ENCODE data around the gene AKAP13.

The AKAP13 gene

GRCh38 chr15:85651548-85651947 lies 271.1 kb downstream of the AKAP13 start:
- Histone ChIP-seq H3K27ac (replicated peaks; ENCODE audit: low read length) (no peak overlapping the region), H3K23ac (ENCODE audit: low read depth, low read length, poor library complexity) (no peak overlapping the region), H4K91ac (ENCODE audit: low read depth, low read length, poor library complexity) (no peak overlapping the region), H3K4me1 (ENCODE audit: control insufficient read depth in 2 of 2, insufficient read depth in 1 of 2, low read depth in 1 of 2, low read length in 2 of 2) (peaks cover 3 to 9% of the 10 kb centered on the region in 2 donors), H2AFZ (ENCODE audit: low read length) (no peak overlapping the region), H2BK12ac (ENCODE audit: low read length) (no peak overlapping the region), H2AK5ac (ENCODE audit: low read depth, low read length) (no peak overlapping the region), H4K8ac (ENCODE audit: low read depth, low read length) (no peak overlapping the region), H3K27me3 (ENCODE audit: control insufficient read depth in 3 of 3, insufficient read depth in 3 of 3, low read depth in 1 of 3, low read length in 3 of 3) (no peaks in the 10 kb centered on the region), H3K18ac (ENCODE audit: low read length) (no peak overlapping the region), H3K79me1 (ENCODE audit: low read depth, low read length) (no peaks in the 10 kb centered on the region), H2BK15ac (ENCODE audit: low read length) (no peak overlapping the region), H3K4ac (ENCODE audit: low read length) (no peak overlapping the region), H3K4me3 (ENCODE audit: low read length in 2 of 2) (no peak overlapping the region), H3K36me3 (replicated peaks in 1 of 2; ENCODE audit: control insufficient read depth in 2 of 2, insufficient read depth in 2 of 2, low read length in 2 of 2) (peaks cover 8 to 49% of the 10 kb centered on the region in 2 donors), H3K9me3 (replicated peaks in 1 of 2; ENCODE audit: control insufficient read depth in 2 of 2, insufficient read depth in 1 of 2, low read depth in 1 of 2, low read length in 2 of 2) (no peaks in the 10 kb centered on the region), H3K9ac (ENCODE audit: low read depth, low read length, poor library complexity) (no peak overlapping the region), H3K14ac (ENCODE audit: low read length) (no peak overlapping the region), H2BK5ac (ENCODE audit: low read length) (no peak overlapping the region), H2BK120ac (ENCODE audit: low read depth, low read length) (no peak overlapping the region), H3K4me2 (ENCODE audit: insufficient read depth, low read length, poor library complexity, severe bottlenecking) (no peak overlapping the region)
- no CpG with 5 or more reads among the region's 10 CpGs for WGBS, 2 donors (ENCODE audit: extremely low coverage in 2 of 2, insufficient read length in 2 of 2, insufficient replicate concordance in 1 of 2)
- no peak for DNase-seq (ENCODE audit: low spot score)

- H3K4me1 ChIP-seq (ENCODE audit: control insufficient read depth in 2 of 2, insufficient read depth in 1 of 2, low read depth in 1 of 2, low read length in 2 of 2) = peaks cover 3 to 9% of the 10 kb centered on the region in 2 donors
- DNase-seq (ENCODE audit: low spot score) = no peak
- H2BK120ac ChIP-seq (ENCODE audit: low read depth, low read length) = no peak overlapping the region
- no peaks in the 10 kb centered on the region for H3K79me1 ChIP-seq (ENCODE audit: low read depth, low read length)
- H2AK5ac ChIP-seq (ENCODE audit: low read depth, low read length) = no peak overlapping the region
- H3K27ac ChIP-seq (replicated peaks; ENCODE audit: low read length) = no peak overlapping the region
- H3K23ac ChIP-seq (ENCODE audit: low read depth, low read length, poor library complexity) = no peak overlapping the region
- H4K8ac ChIP-seq (ENCODE audit: low read depth, low read length) = no peak overlapping the region
- H2BK15ac ChIP-seq (ENCODE audit: low read length) = no peak overlapping the region
- no peak overlapping the region for H3K14ac ChIP-seq (ENCODE audit: low read length)
- whole genome bisulfite sequencing, 2 donors (ENCODE audit: extremely low coverage in 2 of 2, insufficient read length in 2 of 2, insufficient replicate concordance in 1 of 2) = no CpG with 5 or more reads among the region's 4 CpGs
- no peak overlapping the region for H3K4ac ChIP-seq (ENCODE audit: low read length)
- H3K9me3 ChIP-seq (replicated peaks in 1 of 2; ENCODE audit: control insufficient read depth in 2 of 2, insufficient read depth in 1 of 2, low read depth in 1 of 2, low read length in 2 of 2) = no peaks in the 10 kb centered on the region
- H2BK12ac ChIP-seq (ENCODE audit: low read length) = no peak overlapping the region
- no peak overlapping the region for H3K18ac ChIP-seq (ENCODE audit: low read length)
- no peak overlapping the region for H2BK5ac ChIP-seq (ENCODE audit: low read length)
- peaks cover 6 to 49% of the 10 kb centered on the region in 2 donors for H3K36me3 ChIP-seq (replicated peaks in 1 of 2; ENCODE audit: control insufficient read depth in 2 of 2, insufficient read depth in 2 of 2, low read length in 2 of 2)
- H2AFZ ChIP-seq (ENCODE audit: low read length) = no peak overlapping the region
- H3K9ac ChIP-seq (ENCODE audit: low read depth, low read length, poor library complexity) = no peak overlapping the region
- H3K4me2 ChIP-seq (ENCODE audit: insufficient read depth, low read length, poor library complexity, severe bottlenecking) = no peak overlapping the region
- no peak overlapping the region for H4K91ac ChIP-seq (ENCODE audit: low read depth, low read length, poor library complexity)
- no peak overlapping the region for H3K4me3 ChIP-seq (ENCODE audit: low read length in 2 of 2)
- no peaks in the 10 kb centered on the region for H3K27me3 ChIP-seq (ENCODE audit: control insufficient read depth in 3 of 3, insufficient read depth in 3 of 3, low read depth in 1 of 3, low read length in 3 of 3)
These were observed 272.1 kb downstream of the AKAP13 start for GRCh38 chr15:85652457-85652856.

DNA sequence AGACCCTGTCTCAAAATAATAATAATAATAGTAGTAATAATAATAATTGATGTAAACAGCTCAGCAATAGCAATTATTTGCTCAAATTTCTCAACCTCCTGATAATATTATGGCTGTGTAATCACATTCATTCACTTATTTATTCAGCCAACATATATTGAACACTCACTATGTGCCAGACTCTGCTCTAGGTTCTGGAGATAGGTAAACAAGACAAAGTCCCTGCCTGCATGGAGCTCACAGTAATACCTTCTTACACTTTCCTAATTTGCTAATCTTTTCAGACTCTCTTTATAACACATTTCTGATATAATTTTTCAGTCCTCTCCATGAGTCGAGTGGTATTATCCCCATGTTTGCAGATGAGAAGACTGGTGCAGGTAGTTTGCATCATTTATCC lies 276.7 kb downstream of the AKAP13 start:
- Histone ChIP-seq H2AFZ (ENCODE audit: low read length) (no peak overlapping the region), H3K4me2 (ENCODE audit: insufficient read depth, low read length, poor library complexity, severe bottlenecking) (no peak overlapping the region), H3K4me3 (ENCODE audit: low read length in 2 of 2) (no peak overlapping the region), H3K9me3 (replicated peaks in 1 of 2; ENCODE audit: control insufficient read depth in 2 of 2, insufficient read depth in 1 of 2, low read depth in 1 of 2, low read length in 2 of 2) (no peaks in the 10 kb centered on the region), H2BK120ac (ENCODE audit: low read depth, low read length) (no peak overlapping the region), H3K79me1 (ENCODE audit: low read depth, low read length) (no peaks in the 10 kb centered on the region), H4K8ac (ENCODE audit: low read depth, low read length) (no peak overlapping the region), H3K27ac (replicated peaks; ENCODE audit: low read length) (no peak overlapping the region), H3K14ac (ENCODE audit: low read length) (no peak overlapping the region), H3K18ac (ENCODE audit: low read length) (no peak overlapping the region), H3K23ac (ENCODE audit: low read depth, low read length, poor library complexity) (no peak overlapping the region), H3K27me3 (ENCODE audit: control insufficient read depth in 3 of 3, insufficient read depth in 3 of 3, low read depth in 1 of 3, low read length in 3 of 3) (no peaks in the 10 kb centered on the region), H3K36me3 (replicated peaks in 1 of 2; ENCODE audit: control insufficient read depth in 2 of 2, insufficient read depth in 2 of 2, low read length in 2 of 2) (peaks cover 4 to 81% of the 10 kb centered on the region in 2 donors), H3K4ac (ENCODE audit: low read length) (no peak overlapping the region), H4K91ac (ENCODE audit: low read depth, low read length, poor library complexity) (no peak overlapping the region), H2AK5ac (ENCODE audit: low read depth, low read length) (no peak overlapping the region), H3K4me1 (ENCODE audit: control insufficient read depth in 2 of 2, insufficient read depth in 1 of 2, low read depth in 1 of 2, low read length in 2 of 2) (peaks cover 0 to 5% of the 10 kb centered on the region in 2 donors), H3K9ac (ENCODE audit: low read depth, low read length, poor library complexity) (no peak overlapping the region), H2BK5ac (ENCODE audit: low read length) (no peak overlapping the region), H2BK12ac (ENCODE audit: low read length) (no peak overlapping the region), H2BK15ac (ENCODE audit: low read length) (no peak overlapping the region)
- WGBS, 2 donors (ENCODE audit: extremely low coverage in 2 of 2, insufficient read length in 2 of 2, insufficient replicate concordance in 1 of 2) = no CpG with 5 or more reads among the region's 1 CpG
- no peak for DNase-seq (ENCODE audit: low spot score)

GRCh38 chr15:85658816-85659215 lies 278.4 kb downstream of the AKAP13 start:
- H4K8ac ChIP-seq (ENCODE audit: low read depth, low read length) = no peak overlapping the region
- H3K4me3 ChIP-seq (ENCODE audit: low read length in 2 of 2) = no peak overlapping the region
- no peak overlapping the region for H2BK15ac ChIP-seq (ENCODE audit: low read length)
- H3K23ac ChIP-seq (ENCODE audit: low read depth, low read length, poor library complexity) = no peak overlapping the region
- H2BK120ac ChIP-seq (ENCODE audit: low read depth, low read length) = no peak overlapping the region
- H3K18ac ChIP-seq (ENCODE audit: low read length) = no peak overlapping the region
- no peak overlapping the region for H3K4ac ChIP-seq (ENCODE audit: low read length)
- H4K91ac ChIP-seq (ENCODE audit: low read depth, low read length, poor library complexity) = no peak overlapping the region
- no peak overlapping the region for H2BK5ac ChIP-seq (ENCODE audit: low read length)
- H2AFZ ChIP-seq (ENCODE audit: low read length) = no peak overlapping the region
- H3K27me3 ChIP-seq (ENCODE audit: control insufficient read depth in 3 of 3, insufficient read depth in 3 of 3, low read depth in 1 of 3, low read length in 3 of 3) = no peaks in the 10 kb centered on the region
- H3K36me3 ChIP-seq (replicated peaks in 1 of 2; ENCODE audit: control insufficient read depth in 2 of 2, insufficient read depth in 2 of 2, low read length in 2 of 2) = peaks cover 4 to 83% of the 10 kb centered on the region in 2 donors
- no CpG with 5 or more reads among the region's 3 CpGs for WGBS, 2 donors (ENCODE audit: extremely low coverage in 2 of 2, insufficient read length in 2 of 2, insufficient replicate concordance in 1 of 2)
- no peak overlapping the region for H3K9ac ChIP-seq (ENCODE audit: low read depth, low read length, poor library complexity)
- no peaks in the 10 kb centered on the region for H3K79me1 ChIP-seq (ENCODE audit: low read depth, low read length)
- no peak overlapping the region for H2BK12ac ChIP-seq (ENCODE audit: low read length)
- no peak overlapping the region for H3K14ac ChIP-seq (ENCODE audit: low read length)
- no peak overlapping the region for H3K27ac ChIP-seq (replicated peaks; ENCODE audit: low read length)
- H3K4me2 ChIP-seq (ENCODE audit: insufficient read depth, low read length, poor library complexity, severe bottlenecking) = no peak overlapping the region
- H3K9me3 ChIP-seq (replicated peaks in 1 of 2; ENCODE audit: control insufficient read depth in 2 of 2, insufficient read depth in 1 of 2, low read depth in 1 of 2, low read length in 2 of 2) = no peaks in the 10 kb centered on the region
- H2AK5ac ChIP-seq (ENCODE audit: low read depth, low read length) = no peak overlapping the region
- H3K4me1 ChIP-seq (ENCODE audit: control insufficient read depth in 2 of 2, insufficient read depth in 1 of 2, low read depth in 1 of 2, low read length in 2 of 2) = peaks cover 0 to 5% of the 10 kb centered on the region in 2 donors
- DNase-seq (ENCODE audit: low spot score) = no peak

Data from neuronal stem cell (in vitro differentiated cells).